NT2/D1 (cell line): Measurements from ENCODE around the gene CHST8.

Source experiments
- DNase-seq: peaks from one replicate; pipeline ENCODE4 v3.0.0-alpha.2; 2011; ENCODE audit warnings: low read depth, low spot score
- H3K27me3 ChIP-seq: 2 replicates; pipeline ENCODE4 v1.6.0; 2011; ENCODE audit warnings: mild to moderate bottlenecking; ENCODE audit not compliant: insufficient read length, insufficient read depth
- H3K36me3 ChIP-seq: 2 replicates; pipeline ENCODE4 v1.6.1; 2011; ENCODE audit warnings: mild to moderate bottlenecking, low read length, mixed read lengths; ENCODE audit not compliant: insufficient read depth, insufficient read length
- H3K4me1 ChIP-seq: 2 replicates; pipeline ENCODE4 v1.5.1; 2011; ENCODE audit not compliant: insufficient read depth, insufficient read length
- H3K4me3 ChIP-seq: 2 replicates; pipeline ENCODE4 v1.5.1; 2011; ENCODE audit warnings: low read depth; ENCODE audit not compliant: insufficient read length
- H3K9ac ChIP-seq: 2 replicates; pipeline ENCODE4 v1.6.0; 2011; ENCODE audit warnings: low read depth; ENCODE audit not compliant: insufficient read length
- H3K9me3 ChIP-seq: 2 replicates; pipeline ENCODE4 v1.5.1; 2011; ENCODE audit warnings: mild to moderate bottlenecking, low read length; ENCODE audit not compliant: insufficient read depth
- SUZ12 ChIP-seq: IDR thresholded peaks from 2 replicates; pipeline ENCODE4 v1.6.1; 2011; ENCODE audit not compliant: insufficient read length, insufficient read depth; ENCODE audit errors: extremely low read depth
- YY1 ChIP-seq: IDR thresholded peaks from 2 replicates; pipeline ENCODE4 v1.6.1; 2011; ENCODE audit not compliant: insufficient read length, insufficient read depth
- ZNF274 ChIP-seq: IDR thresholded peaks from 2 replicates; pipeline ENCODE4 v1.6.1; 2011; ENCODE audit warnings: mild to moderate bottlenecking, low read depth, low read length

CHST8 gene

DNA sequence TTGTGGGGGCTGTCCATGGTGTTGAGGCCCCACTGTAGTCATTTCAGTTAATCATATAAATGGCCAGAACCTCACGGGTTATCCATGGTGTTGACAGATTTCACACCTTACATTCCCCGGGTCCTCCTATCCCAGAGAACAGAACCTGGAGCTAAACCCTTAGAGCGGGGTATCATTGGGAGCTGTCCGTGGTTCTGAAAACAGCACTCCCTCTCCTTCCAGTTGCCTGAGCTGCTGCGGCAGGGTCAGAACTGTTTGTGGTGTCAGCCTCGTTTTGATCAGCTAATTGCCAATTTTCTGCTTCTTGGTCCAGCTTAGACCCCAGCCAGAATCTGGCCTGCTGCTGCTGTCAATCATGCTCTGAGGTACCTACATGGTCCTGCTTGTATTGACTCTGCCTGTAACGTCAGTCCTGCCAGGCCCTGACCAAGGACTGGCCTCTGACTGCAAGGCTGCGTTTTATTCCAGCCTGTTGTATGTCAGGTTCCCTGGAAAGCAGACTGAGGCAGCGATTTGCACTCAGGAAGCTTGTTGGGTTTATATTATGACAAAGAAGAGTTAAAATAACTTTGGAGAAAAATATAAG is 119.2 kb downstream of the CHST8 start:
- peak; percentile 33 for DNase-seq
- Histone ChIP-seq H3K4me3 (no peak overlapping the region), H3K27me3 (no peaks in the 10 kb centered on the region)

GRCh38 chr19:33745297-33745696 is 123.5 kb downstream of the CHST8 start:
- Histone ChIP-seq H3K36me3 (no peaks in the 10 kb centered on the region), H3K9me3 (no peaks in the 10 kb centered on the region), H3K9ac (no peak overlapping the region), H3K4me1 (no peaks in the 10 kb centered on the region), H3K27me3 (no peaks in the 10 kb centered on the region), H3K4me3 (no peak overlapping the region)
- TF ChIP-seq YY1: no peak
- no peak for TF ChIP-seq SUZ12
- no peak for TF ChIP-seq ZNF274
- DNase-seq: no peak

More for the DNA sequence above, 119.2 kb downstream of the CHST8 start:
- H3K36me3 ChIP-seq: no peaks in the 10 kb centered on the region
- TF ChIP-seq ZNF274: no peak
- no peak for TF ChIP-seq YY1
- no peak for TF ChIP-seq SUZ12
- no peaks in the 10 kb centered on the region for H3K4me1 ChIP-seq
- no peaks in the 10 kb centered on the region for H3K9me3 ChIP-seq
- H3K9ac ChIP-seq: no peak overlapping the region

- H3K9ac ChIP-seq: no peak overlapping the region
- H3K27me3 ChIP-seq: no peaks in the 10 kb centered on the region
- no peak for DNase-seq
- H3K4me3 ChIP-seq: no peak overlapping the region
- TF ChIP-seq ZNF274 (no peak), SUZ12 (no peak), YY1 (no peak)
- no peaks in the 10 kb centered on the region for H3K4me1 ChIP-seq
- H3K9me3 ChIP-seq: no peaks in the 10 kb centered on the region
- H3K36me3 ChIP-seq: no peaks in the 10 kb centered on the region
These were observed 124.4 kb downstream of the CHST8 start for GRCh38 chr19:33746159-33746558.

GRCh38 chr19:33747273-33747672 is 125.5 kb downstream of the CHST8 start:
- Histone ChIP-seq H3K27me3 (no peaks in the 10 kb centered on the region), H3K9me3 (no peaks in the 10 kb centered on the region), H3K36me3 (no peaks in the 10 kb centered on the region), H3K9ac (no peak overlapping the region), H3K4me1 (no peaks in the 10 kb centered on the region), H3K4me3 (no peak overlapping the region)
- DNase-seq: no peak
- no peak for TF ChIP-seq YY1
- TF ChIP-seq ZNF274: no peak
- TF ChIP-seq SUZ12: no peak

DNA sequence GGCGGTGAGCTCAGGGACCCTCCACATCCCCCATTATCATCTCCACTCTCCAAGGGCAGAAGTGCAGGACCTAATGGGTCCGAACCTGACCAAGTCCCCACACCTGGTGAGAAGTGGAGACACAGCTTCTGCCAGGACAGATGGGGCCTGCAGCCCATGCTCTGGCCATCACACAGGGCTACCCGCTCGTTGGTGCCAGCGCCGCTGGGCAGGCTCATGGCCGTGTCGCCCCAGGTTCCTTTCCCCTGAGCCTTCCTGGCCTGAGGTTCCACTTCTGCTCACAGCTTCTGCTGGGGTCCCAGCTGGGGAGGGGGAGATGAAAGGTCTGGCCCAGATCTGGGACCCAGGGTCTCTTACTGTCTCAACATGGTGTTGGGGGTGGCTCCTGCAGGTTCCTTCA is 126.5 kb downstream of the CHST8 start:
- Histone ChIP-seq H3K9ac (no peak overlapping the region), H3K9me3 (no peaks in the 10 kb centered on the region), H3K36me3 (no peaks in the 10 kb centered on the region), H3K4me3 (no peak overlapping the region), H3K4me1 (peaks cover 2% of the 10 kb centered on the region), H3K27me3 (no peaks in the 10 kb centered on the region)
- no peak for DNase-seq
- TF ChIP-seq SUZ12: no peak

- Histone ChIP-seq H3K4me1 (peaks cover 2% of the 10 kb centered on the region), H3K4me3 (no peak overlapping the region), H3K36me3 (no peaks in the 10 kb centered on the region), H3K27me3 (no peaks in the 10 kb centered on the region), H3K9ac (no peak overlapping the region), H3K9me3 (no peaks in the 10 kb centered on the region)
- DNase-seq: no peak
- TF ChIP-seq ZNF274: no peak
- no peak for TF ChIP-seq YY1
- no peak for TF ChIP-seq SUZ12
These were observed 127.3 kb downstream of the CHST8 start for GRCh38 chr19:33749016-33749415.

DNA sequence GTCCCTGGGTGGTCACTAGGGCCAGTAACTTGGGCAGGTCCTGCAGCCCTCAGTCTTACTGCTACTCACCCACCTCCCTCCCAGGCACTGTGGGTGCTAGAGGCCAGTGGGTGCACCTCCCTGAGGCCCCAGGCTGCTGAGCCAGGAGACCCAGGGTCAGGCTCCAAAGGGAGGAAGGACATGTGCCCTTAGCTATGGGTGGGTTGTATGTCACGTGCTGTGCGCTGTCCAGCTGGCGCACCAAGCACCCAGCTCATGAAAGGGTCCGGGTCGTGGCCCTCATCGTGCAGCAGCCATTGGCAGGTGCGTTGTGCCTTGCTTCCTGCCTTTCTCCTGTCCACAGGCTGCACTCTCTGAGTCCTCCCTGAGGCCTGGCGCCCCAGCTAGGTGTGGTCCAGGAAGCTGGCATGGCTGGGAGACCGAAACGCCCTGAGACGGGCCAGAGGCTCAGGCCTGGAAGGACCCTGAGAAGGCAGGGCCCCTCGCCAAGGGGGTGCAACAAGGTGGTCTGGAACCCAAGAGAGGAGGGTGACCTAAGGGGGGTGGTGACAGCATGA is 127.9 kb downstream of the CHST8 start:
- Histone ChIP-seq H3K4me3 (no peak overlapping the region), H3K9ac (no peak overlapping the region), H3K27me3 (no peaks in the 10 kb centered on the region), H3K4me1 (peaks cover 2% of the 10 kb centered on the region), H3K9me3 (no peaks in the 10 kb centered on the region), H3K36me3 (no peaks in the 10 kb centered on the region)
- no peak for DNase-seq
- no peak for TF ChIP-seq ZNF274
- no peak for TF ChIP-seq YY1
- TF ChIP-seq SUZ12: no peak

DNA sequence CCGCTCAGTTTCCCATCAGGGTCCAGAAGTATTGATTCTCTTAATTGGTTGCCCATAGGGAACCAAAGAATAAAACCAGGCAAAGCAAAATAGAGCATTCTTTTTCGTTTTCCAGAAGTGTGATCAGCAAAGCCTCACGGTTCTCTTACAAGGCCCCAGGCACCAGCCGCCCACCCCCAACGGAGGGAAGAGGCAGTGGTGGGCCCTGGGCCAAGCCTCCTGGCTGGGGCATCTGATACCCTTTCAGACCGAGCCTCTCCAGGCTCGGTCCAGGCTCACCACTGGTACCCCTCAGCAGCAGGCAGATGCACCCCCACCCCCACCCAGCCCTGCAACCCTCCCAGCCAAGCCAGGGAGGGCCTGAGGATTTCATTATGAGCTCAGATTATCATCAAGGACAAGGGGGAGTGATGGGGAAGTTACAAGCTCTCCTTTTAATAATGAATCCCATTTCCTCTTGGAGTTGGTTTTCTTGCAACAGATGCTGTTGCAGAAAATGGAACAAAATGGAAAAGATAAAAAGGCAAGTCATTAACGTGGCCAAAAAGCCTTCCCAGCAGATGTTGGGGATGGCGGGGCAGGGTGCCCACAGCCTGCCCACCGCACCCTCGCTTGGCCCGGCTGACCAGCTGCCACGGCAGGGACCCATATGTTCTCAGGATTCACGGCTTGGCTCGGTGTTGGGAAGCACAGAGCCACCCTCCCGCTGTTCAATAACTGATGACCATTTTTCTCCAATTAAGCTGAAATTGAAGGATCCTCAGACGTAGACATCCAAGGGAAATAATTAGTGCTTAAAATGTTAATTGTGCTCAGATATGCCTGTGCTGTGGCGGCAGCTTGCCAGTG is 129.1 kb downstream of the CHST8 start:
- Histone ChIP-seq H3K4me1 (peaks cover 2% of the 10 kb centered on the region), H3K36me3 (no peaks in the 10 kb centered on the region), H3K9ac (no peak overlapping the region), H3K9me3 (no peaks in the 10 kb centered on the region), H3K4me3 (no peak overlapping the region), H3K27me3 (no peaks in the 10 kb centered on the region)
- no peak for TF ChIP-seq SUZ12
- DNase-seq: no peak
